K562 (cell line): ENCODE measurements around the gene LMNA. TPM values are rescaled to one million over a fixed set of nuclear protein-coding genes. Genes with fewer than 3 reads are reported as not detected.

Source experiments
- ATAC-seq: fragments of 200-7000 bp; cut with Tn5 transposase; 3 replicates; pipeline ENCODE4 v1.9.1; 2020; ENCODE audit warnings: moderate library complexity
- BruUV-seq: library from RNA; stranded (reverse); fragments of 400-500 nt; replicated peaks from 2 replicates; lab custom pipeline; 2021; lab: Mats Ljungman, UMichigan
- CTCF ChIA-PET: fragments of 300-600 bp; formaldehyde crosslinking; extraction: SDS; loops from one replicate; lab custom pipeline; 2021; ENCODE audit warnings: low intra/inter-chr PET ratio; lab: Yijun Ruan, JAX
- POLR2A ChIA-PET: fragments of 300-600, 350-650 bp; sonication (Branson Sonifier 250); formaldehyde crosslinking; extraction: SDS; loops from one replicate; lab custom pipeline; 2021; ENCODE audit warnings: antibody characterized with exemption, inconsistent platforms; lab: Yijun Ruan, JAX
- DNase-seq, 4 experiments: peaks; one replicate each; pipeline versions ENCODE4 v3.0.0 to v3.0.0-alpha.2; 2011 to 2018; ENCODE audit warnings: low spot score in 3 of 4, mixed read lengths in 3 of 4; ENCODE audit errors: extremely low read depth in 1 of 4
- FAIRE-seq: peaks from 2 replicates; lab custom pipeline; 2011; peaks lifted over from hg19 to GRCh38; lab: Jason Lieb, UNC
- H2AFZ ChIP-seq: 2 replicates; pipeline ENCODE4 v1.6.0; 2011; ENCODE audit warnings: low read depth, low read length, control low read depth, inconsistent platforms
- H3K27ac ChIP-seq: fragments of 200-600 bp; 3 replicates; pipeline ENCODE4 v1.8.0; 2011; ENCODE audit warnings: low read depth, mild to moderate bottlenecking, control low read depth, inconsistent platforms, low read length, moderate library complexity, mixed read lengths; ENCODE audit errors: extremely low read depth
- H3K27me3 ChIP-seq, 2 experiments: fragments of 300-600 bp in 1 of 2; 2 replicates in 1 of 2; 3 replicates in 1 of 2; pipeline versions ENCODE4 v1.6.0 to v1.8.0; 2011; ENCODE audit warnings: inconsistent platforms in 2 of 2, low read length in 2 of 2, mild to moderate bottlenecking in 1 of 2, mixed read lengths in 1 of 2, moderate library complexity in 1 of 2; ENCODE audit not compliant: control insufficient read depth in 2 of 2, insufficient read depth in 2 of 2
- H3K36me3 ChIP-seq: fragments of 300-600 bp; 3 replicates; pipeline ENCODE4 v1.8.0; 2011; ENCODE audit warnings: mild to moderate bottlenecking, low read length, inconsistent platforms; ENCODE audit not compliant: control insufficient read depth, insufficient read depth
- H3K4me1 ChIP-seq, 2 experiments: fragments of 200-600 bp in 1 of 2; replicated peaks in 1 of 2; 2 replicates in 1 of 2; 3 replicates in 1 of 2; pipeline versions ENCODE4 v1.5.1 to v1.8.0; 2011; ENCODE audit warnings: inconsistent platforms in 2 of 2, low read length in 2 of 2, mild to moderate bottlenecking in 1 of 2, mixed read lengths in 1 of 2, moderate library complexity in 1 of 2; ENCODE audit not compliant: control insufficient read depth in 2 of 2, insufficient read depth in 2 of 2
- H3K4me2 ChIP-seq: 2 replicates; pipeline ENCODE4 v1.6.1; 2011; ENCODE audit warnings: low read length, control low read depth, inconsistent platforms, mixed read lengths; ENCODE audit not compliant: insufficient read depth
- H3K4me3 ChIP-seq: fragments of 200-600 bp; sonication (generic), shearing (Covaris generic); 2 replicates; pipeline ENCODE4 v1.5.1; 2016; ENCODE audit warnings: control low read depth, inconsistent platforms
- H3K79me2 ChIP-seq: fragments of 200-600 bp; 3 replicates; pipeline ENCODE4 v1.8.0; 2011; ENCODE audit warnings: low read length, inconsistent platforms; ENCODE audit not compliant: control insufficient read depth, insufficient read depth
- H3K9ac ChIP-seq, 2 experiments: 2 replicates each; pipeline versions ENCODE4 v1.6.0 to v1.6.1; 2011; ENCODE audit warnings: low read depth in 2 of 2, low read length in 2 of 2, control low read depth in 1 of 2, inconsistent platforms in 1 of 2, mild to moderate bottlenecking in 1 of 2, mixed read lengths in 1 of 2; ENCODE audit not compliant: insufficient read depth in 1 of 2
- H3K9me1 ChIP-seq: one replicate; pipeline ENCODE4 v1.6.0; 2011; ENCODE audit warnings: inconsistent platforms, mild to moderate bottlenecking, low read length, moderate library complexity; ENCODE audit not compliant: control insufficient read depth, insufficient read depth
- H3K9me3 ChIP-seq: replicated peaks from 2 replicates; pipeline ENCODE4 v1.5.1; 2011; ENCODE audit warnings: low read depth, low read length, inconsistent platforms; ENCODE audit not compliant: control insufficient read depth, insufficient read depth
- H4K20me1 ChIP-seq: replicated peaks from 2 replicates; pipeline ENCODE4 v1.6.1; 2011; ENCODE audit warnings: low read length, inconsistent platforms, mixed read lengths; ENCODE audit not compliant: control insufficient read depth, insufficient read depth
- BRD4 ChIP-seq: fragments of 200-600 bp; sonication (generic); IDR thresholded peaks from 2 replicates; pipeline ENCODE4 v1.6.1; 2017; ENCODE audit warnings: inconsistent platforms
- CBX8 ChIP-seq: fragments of 200-600 bp; sonication (generic); IDR thresholded peaks from 2 replicates; pipeline ENCODE4 v1.6.1; 2012; ENCODE audit warnings: borderline replicate concordance, mixed run types, low read depth, mild to moderate bottlenecking, moderate library complexity, mixed read lengths, low read length, control low read depth, inconsistent platforms; ENCODE audit not compliant: poor library complexity, severe bottlenecking; ENCODE audit errors: extremely low read depth
- CC2D1A ChIP-seq: fragments of 450-650 bp; IDR thresholded peaks from 2 replicates; pipeline ENCODE4 v1.6.1; 2017; ENCODE audit warnings: mild to moderate bottlenecking
- CHCHD3 ChIP-seq: fragments of 250-450 bp; sonication (Bioruptor Pico); IDR thresholded peaks from 2 replicates; pipeline ENCODE4 v2.1.2; 2022; ENCODE audit warnings: mild to moderate bottlenecking
- CHD2 ChIP-seq: IDR thresholded peaks from 2 replicates; pipeline ENCODE4 v1.6.1; 2011; ENCODE audit warnings: low read depth, low read length
- FIP1L1 ChIP-seq: fragments of 200-400 bp; formaldehyde crosslinking; IDR thresholded peaks from 2 replicates; pipeline ENCODE4 v1.6.1; 2018; ENCODE audit warnings: mild to moderate bottlenecking, low read depth, low read length; ENCODE audit not compliant: poor library complexity, severe bottlenecking
- FOXK1 ChIP-seq: sonication (generic); formaldehyde crosslinking; IDR thresholded peaks from 2 replicates; pipeline ENCODE4 v1.8.0; 2022; ENCODE audit warnings: missing genetic modification reagents, mild to moderate bottlenecking, borderline replicate concordance
- IRF2 ChIP-seq: sonication (generic); formaldehyde crosslinking; IDR thresholded peaks from 2 replicates; pipeline ENCODE4 v1.8.1; 2022; ENCODE audit warnings: mild to moderate bottlenecking, missing genetic modification reagents
- KAT7 ChIP-seq: sonication (generic); formaldehyde crosslinking; IDR thresholded peaks from 2 replicates; pipeline ENCODE4 v1.8.0; 2022; ENCODE audit warnings: missing genetic modification reagents, mild to moderate bottlenecking, borderline replicate concordance
- KLF6 ChIP-seq: fragments of 250-450 bp; sonication (Bioruptor Pico); IDR thresholded peaks from 2 replicates; pipeline ENCODE4 v1.4.0; 2020; ENCODE audit warnings: mild to moderate bottlenecking, moderate library complexity, borderline replicate concordance
- MAZ ChIP-seq, 2 experiments: fragments of 450-650 bp in 1 of 2; sonication (generic) in 1 of 2; formaldehyde crosslinking; IDR thresholded peaks in 1 of 2; conservative IDR thresholded peaks in 1 of 2; 2 replicates each; pipeline versions ENCODE4 v1.4.0 to v1.5.0; 2020; ENCODE audit warnings: mild to moderate bottlenecking in 1 of 2, missing genetic modification reagents in 1 of 2
- MEF2D ChIP-seq: conservative IDR thresholded peaks from 2 replicates; pipeline ENCODE4 v1.6.1; 2016; ENCODE audit warnings: low read depth, missing genetic modification characterization, missing compliant biosample characterization
- PHF20 ChIP-seq: fragments of 450-650 bp; IDR thresholded peaks from 2 replicates; pipeline ENCODE4 v1.6.1; 2018; ENCODE audit not compliant: partially characterized antibody
- RFX1 ChIP-seq: fragments of 450-650 bp; IDR thresholded peaks from 2 replicates; pipeline ENCODE4 v1.6.1; 2016; ENCODE audit warnings: mild to moderate bottlenecking, moderate library complexity
- ZBTB7A ChIP-seq: IDR thresholded peaks from 2 replicates; pipeline ENCODE4 v1.6.1; 2011; ENCODE audit warnings: low read depth, mild to moderate bottlenecking, low read length, moderate library complexity, borderline replicate concordance; ENCODE audit not compliant: control insufficient read depth
- ZC3H8 ChIP-seq: fragments of 450-650 bp; IDR thresholded peaks from 2 replicates; pipeline ENCODE4 v1.6.1; 2017
- ZFPM2 ChIP-seq: fragments of 250-450 bp; sonication (Bioruptor Pico); IDR thresholded peaks from 2 replicates; pipeline ENCODE4 v1.5.1; 2022; ENCODE audit warnings: mild to moderate bottlenecking
- ZNF184 ChIP-seq: sonication (generic); formaldehyde crosslinking; IDR thresholded peaks from 2 replicates; pipeline ENCODE4 v1.5.0; 2020; ENCODE audit warnings: missing genetic modification reagents
- ZNF282 ChIP-seq: sonication (generic); formaldehyde crosslinking; IDR thresholded peaks from 2 replicates; pipeline ENCODE4 v1.8.1; 2023; ENCODE audit warnings: missing genetic modification reagents
- ZNF431 ChIP-seq: sonication (generic); formaldehyde crosslinking; IDR thresholded peaks from 2 replicates; pipeline ENCODE4 v1.8.0; 2022; ENCODE audit warnings: mild to moderate bottlenecking, missing genetic modification reagents
- ZNF830 ChIP-seq: fragments of 250-450 bp; sonication (Bioruptor Pico); IDR thresholded peaks from 2 replicates; pipeline ENCODE4 v1.5.0; 2021; ENCODE audit warnings: mild to moderate bottlenecking
- WGBS: fragments of 100-300 bp; shearing (Covaris generic); methylation state at CpG from one replicate; pipeline ENCODE4 v1.1.6; 2016; ENCODE audit warnings: low coverage, mixed read lengths; ENCODE audit not compliant: insufficient coverage; ENCODE audit errors: missing lambda C conversion rate; 5-methylcytosine and 5-hydroxymethylcytosine counted together
- in situ Hi-C: fragments of 300-500 bp; cut with MboI; formaldehyde crosslinking; loops from 4 replicates; pipeline ENCODE4 v1.15.0; 2018; ENCODE audit warnings: inconsistent platforms, mixed read lengths
- intact Hi-C: fragments of 100-400 bp; cut with micrococcal nuclease; formaldehyde crosslinking; loops from 2 replicates; pipeline ENCODE4 v1.14.2; 2022
- polyA plus RNA-seq, 8 experiments: library from polyadenylated mRNA; depleted of rRNA in 4 of 8; stranded (reverse) in 5 of 8; unstranded in 3 of 8; fragments of >200 nt; fragmentation: Nextera tagmentation in 2 of 8; fragmentation: Illumina TruSeq in 1 of 8; extraction: Ambion mirVana in 2 of 8; extraction: Trizol in 1 of 8; gene quantifications; 2 replicates each; pipeline versions ENCODE4 v1.2.1 to v1.2.3, GENCODE V29; 2011 to 2014; ENCODE audit warnings: inconsistent platforms in 1 of 8, missing spikeins in 1 of 8
- total RNA-seq, 7 experiments: library from RNA; depleted of rRNA in 6 of 7; stranded (reverse); fragments of >200 nt in 6 of 7; fragmentation: Illumina TruSeq in 2 of 7; extraction: Trizol in 2 of 7; gene quantifications; 2 replicates each; pipeline versions ENCODE4 v1.2.1 to v1.2.3, GENCODE V29; 2011 to 2021; ENCODE audit warnings: low replicate concordance in 1 of 7
- TF ChIP-seq, protein P1 (sequence below): fragments of 450-650 bp; conservative IDR thresholded peaks from 2 replicates; pipeline ENCODE4 v1.6.1; 2016; ENCODE audit warnings: missing genetic modification characterization, low read depth, mild to moderate bottlenecking, control low read depth, missing compliant biosample characterization

Gene LMNA
- total and polyA plus RNA-seq, 9 of the 15 experiments (the other 6 are each of a cell fraction or from before 2014, with no cell fraction given) = 1.00 to 347 (median 88.2) TPM

DNA sequence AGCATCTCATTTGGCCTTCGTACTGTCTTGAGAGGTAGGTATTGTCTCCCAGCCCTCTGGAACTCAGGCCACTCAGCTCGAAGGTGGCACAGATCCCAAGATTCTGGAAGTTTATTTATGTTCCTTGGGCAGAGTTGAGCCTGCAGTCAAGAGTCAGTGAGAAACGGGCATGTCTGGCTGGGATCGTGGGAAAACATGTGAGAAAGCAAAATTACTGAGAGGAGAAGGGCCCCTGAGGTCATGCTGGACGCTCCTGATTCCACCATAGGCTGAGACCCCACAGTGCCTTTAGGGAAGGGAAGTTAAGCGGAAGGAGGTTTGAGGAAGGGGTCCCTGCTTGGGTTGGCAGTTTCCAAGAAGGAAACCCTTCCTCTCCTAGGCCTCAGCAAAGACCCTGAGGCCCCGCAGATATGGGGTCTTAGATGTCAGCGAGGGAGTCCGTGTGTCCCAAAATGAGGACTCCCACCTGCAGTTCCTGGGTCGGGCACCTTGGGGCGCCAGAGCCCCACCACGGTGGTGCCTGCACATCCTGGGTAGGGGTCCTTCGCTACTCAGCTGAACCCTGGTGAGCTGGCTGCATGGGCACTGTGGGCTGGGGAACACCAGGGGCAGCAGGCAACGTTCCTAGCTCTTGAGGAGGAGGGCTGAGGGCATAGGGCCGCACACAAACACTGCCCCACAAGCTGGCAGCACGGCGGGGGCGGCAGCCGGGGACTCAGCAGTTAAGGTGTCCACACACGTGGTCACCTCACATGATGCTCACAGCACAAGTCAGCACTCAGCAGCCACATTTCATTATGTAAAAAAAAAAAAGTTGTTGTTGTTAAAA is 26.6 kb downstream of the LMNA start:
- Histone ChIP-seq H4K20me1 (0 out of 2 replicates have a peak, but pooled peaks cover 5% of the 10 kb centered on the region), H3K4me3 (no peak overlapping the region), H3K27me3 (no peaks in the 10 kb centered on the region), H3K4me2 (no peak overlapping the region), H3K9me1 (no peaks in the 10 kb centered on the region), H3K9me3 (no peaks in the 10 kb centered on the region), H3K36me3 (peaks cover 34% of the 10 kb centered on the region; the same call in 2 of the 3 replicates), H3K9ac (peak overlapping the region in 1 of 2 experiments; percentile 20; a peak in 1 of 4 replicates), H2AFZ (no peak overlapping the region), H3K4me1 (peaks cover 0 to 18% of the 10 kb centered on the region in 2 experiments; a peak in 3 of 5 replicates), H3K27ac (no peak overlapping the region), H3K79me2 (no peaks in the 10 kb centered on the region)
- 51% methylated on average over 20 of the region's 20 CpGs for WGBS
- intact Hi-C loops = no loop called here
- FAIRE-seq (peak; percentile 67), ATAC-seq (peak; percentile 70), DNase-seq (peak; percentile 55 to 73 (median 68))
- ChIA-PET CTCF (interaction anchor here (0.7 to 2.0 kb wide), 4 partner anchors 85 to 219 kb away, joined by 3 to 13 read pairs (median 6); no protein-coding TSS in a partner anchor), POLR2A (interaction anchor here (0.6 to 2.3 kb wide), 10 partner anchors 9 to 142 kb away, joined by 3 to 15 read pairs (median 3); partner anchors contain the start of gene SEMA4A)
- in situ Hi-C loops = no loop called here
- no TSS peak for BruUV-seq
- no peak for TF ChIP-seq ZNF184 (CRISPR knock-in tag)
- no peak for TF ChIP-seq ZNF431 (CRISPR knock-in tag)
- TF ChIP-seq ZFPM2 (CRISPR knock-in tag) = 0 out of 2 replicates have a peak, but pooled peaks have one; percentile 42
- TF ChIP-seq ZNF282 (CRISPR knock-in tag) = no peak
- TF ChIP-seq CHCHD3 (CRISPR knock-in tag) = no peak
- peak; percentile 53; the same call in 1 of the 2 replicates for TF ChIP-seq CC2D1A
- TF ChIP-seq CHD2 = peak; percentile 23; the same call in 1 of the 2 replicates
- TF ChIP-seq ZBTB7A = peak; percentile 41; the same call in 1 of the 2 replicates
- TF ChIP-seq KAT7 (CRISPR knock-in tag) = 0 out of 2 replicates have a peak, but pooled peaks have one; percentile 51
- no peak for TF ChIP-seq MEF2D (tag)
- TF ChIP-seq ZNF830 (CRISPR knock-in tag) = no peak
- no peak for TF ChIP-seq FIP1L1
- no peak for TF ChIP-seq ZC3H8
- TF ChIP-seq, protein P1, sequence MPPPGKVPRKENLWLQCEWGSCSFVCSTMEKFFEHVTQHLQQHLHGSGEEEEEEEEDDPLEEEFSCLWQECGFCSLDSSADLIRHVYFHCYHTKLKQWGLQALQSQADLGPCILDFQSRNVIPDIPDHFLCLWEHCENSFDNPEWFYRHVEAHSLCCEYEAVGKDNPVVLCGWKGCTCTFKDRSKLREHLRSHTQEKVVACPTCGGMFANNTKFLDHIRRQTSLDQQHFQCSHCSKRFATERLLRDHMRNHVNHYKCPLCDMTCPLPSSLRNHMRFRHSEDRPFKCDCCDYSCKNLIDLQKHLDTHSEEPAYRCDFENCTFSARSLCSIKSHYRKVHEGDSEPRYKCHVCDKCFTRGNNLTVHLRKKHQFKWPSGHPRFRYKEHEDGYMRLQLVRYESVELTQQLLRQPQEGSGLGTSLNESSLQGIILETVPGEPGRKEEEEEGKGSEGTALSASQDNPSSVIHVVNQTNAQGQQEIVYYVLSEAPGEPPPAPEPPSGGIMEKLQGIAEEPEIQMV = no peak
- no peak for TF ChIP-seq PHF20
- no peak for TF ChIP-seq BRD4
- no peak for TF ChIP-seq FOXK1 (CRISPR knock-in tag)
- no peak for TF ChIP-seq RFX1
- TF ChIP-seq MAZ (CRISPR knock-in tag; conservative IDR thresholded peaks at IDR 0.05 in 1 of 2, IDR thresholded peaks at IDR 0.05 in 1 of 2) = 0 out of 4 replicates have a peak, but pooled peaks of 1 of the 2 experiments have one; percentile 42
- no peak for TF ChIP-seq CBX8
- TF ChIP-seq IRF2 (CRISPR knock-in tag) = no peak
- no peak for TF ChIP-seq KLF6 (CRISPR knock-in tag)
